GM12892 (cell line): ENCODE measurements around the gene RAMP3.

Experiments
- POLR2A ChIP-seq: IDR thresholded peaks from 2 replicates; pipeline ENCODE4 v1.6.1; 2011; ENCODE audit warnings: low read depth, low read length, control low read depth
- POLR2AphosphoS5 ChIP-seq: IDR thresholded peaks from 2 replicates; pipeline ENCODE4 v1.6.1; 2011; ENCODE audit warnings: low read depth, low read length, control low read depth

DNA sequence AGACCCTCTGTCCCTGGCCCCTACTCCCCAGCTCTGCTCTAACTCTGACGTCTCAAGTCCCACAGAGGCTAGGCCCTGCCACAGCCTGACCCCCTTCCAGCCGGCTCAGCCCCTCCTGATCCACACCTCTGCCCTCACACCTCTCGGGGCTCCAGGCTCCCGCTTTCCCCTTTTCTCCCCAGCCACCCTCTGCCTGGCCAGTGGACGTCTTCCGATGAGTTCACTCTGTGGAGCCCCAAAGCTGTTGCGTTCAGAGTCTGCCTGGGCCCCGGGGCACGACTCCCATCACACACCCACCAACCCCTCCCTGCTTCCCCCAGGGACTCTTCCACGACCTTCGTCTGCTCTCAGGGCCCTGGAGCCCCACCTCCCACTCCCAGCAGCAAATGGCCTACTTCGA, 27.7 kb upstream of the RAMP3 start:
- TF ChIP-seq POLR2AphosphoS5 (no peak), POLR2A (no peak)
